ENCODE results near the gene CNTRL. TPM values are rescaled to one million over a fixed set of nuclear protein-coding genes. Genes with fewer than 3 reads are reported as not detected.

Gene CNTRL
- total and polyA plus RNA-seq, 4 donors: 1.6 to 8.7 (median 4.4) TPM

- TF ChIP-seq MAX (IDR thresholded peaks at IDR 0.05) (no peak), EGR1 (IDR thresholded peaks at IDR 0.05; ENCODE audit: low read depth in 2 of 2) (no peak), FOXA2 (IDR thresholded peaks at IDR 0.05) (no peak)
Observed at GRCh38 chr9:121185178-121185745, 110.5 kb downstream of the CNTRL start (continued).

GRCh38 chr9:121185774-121186403 lies 111.1 kb downstream of the CNTRL start:
- H3K4me3 ChIP-seq (ENCODE audit: low read depth in 1 of 3, low read length in 3 of 3): no peak overlapping the region
- no peak for DNase-seq (ENCODE audit: low spot score)
- H3K4me1 ChIP-seq (ENCODE audit: control insufficient read depth in 4 of 4, insufficient read depth in 4 of 4, low read length in 3 of 4): peaks cover 11 to 56% (median 53%) of the 10 kb centered on the region in 4 donors
- H3K9me3 ChIP-seq (ENCODE audit: control insufficient read depth in 4 of 4, low read length in 3 of 4): no peaks in the 10 kb centered on the region
- peaks cover 0 to 13% (median 6%) of the 10 kb centered on the region in 4 donors for H3K36me3 ChIP-seq (ENCODE audit: control insufficient read depth in 4 of 4, insufficient read depth in 3 of 4, low read depth in 1 of 4, low read length in 3 of 4)
- WGBS: 93% methylated on average over 4 of the region's 4 CpGs
- TF ChIP-seq CTCF (IDR thresholded peaks at IDR 0.05; ENCODE audit: low read depth, low read length, missing input control): no peak
- TF ChIP-seq HNF4A (conservative IDR thresholded peaks at IDR 0.05): no peak
- TF ChIP-seq RAD21 (IDR thresholded peaks at IDR 0.05): no peak
- TF ChIP-seq SP1 (IDR thresholded peaks at IDR 0.05): no peak
- TF ChIP-seq GABPA (IDR thresholded peaks at IDR 0.05 in 1 of 2, conservative IDR thresholded peaks at IDR 0.05 in 1 of 2): no peak
- no peak for TF ChIP-seq FOXA1 (IDR thresholded peaks at IDR 0.05)
- TF ChIP-seq TAF1 (conservative IDR thresholded peaks at IDR 0.05): no peak
- TF ChIP-seq FOXA2 (IDR thresholded peaks at IDR 0.05): no peak
- no peak for TF ChIP-seq REST (IDR thresholded peaks at IDR 0.05)
- TF ChIP-seq HNF4G (IDR thresholded peaks at IDR 0.05): no peak
- no peak for TF ChIP-seq ATF3 (IDR thresholded peaks at IDR 0.05)
- TF ChIP-seq EGR1 (IDR thresholded peaks at IDR 0.05; ENCODE audit: low read depth in 2 of 2): no peak
- TF ChIP-seq RXRA (IDR thresholded peaks at IDR 0.05): no peak
- no peak for TF ChIP-seq JUND (IDR thresholded peaks at IDR 0.05)
- no peak for TF ChIP-seq MAX (IDR thresholded peaks at IDR 0.05)
- TF ChIP-seq YY1 (IDR thresholded peaks at IDR 0.05): no peak
- no peak for TF ChIP-seq ZBTB33 (IDR thresholded peaks at IDR 0.05)
- no peak for TF ChIP-seq NR2F2 (IDR thresholded peaks at IDR 0.05)
- H3K27ac ChIP-seq (ENCODE audit: low read depth in 1 of 2, low read length in 2 of 2): no peak overlapping the region
- no peaks in the 10 kb centered on the region for H3K27me3 ChIP-seq (ENCODE audit: control insufficient read depth in 4 of 4, insufficient read depth in 4 of 4, low read length in 3 of 4)
- no peak overlapping the region for H3K9ac ChIP-seq (ENCODE audit: low read depth in 1 of 2, low read length in 2 of 2)

All from liver (tissue), 9 donors.